Raji (cell line): Measurements from ENCODE around the gene GPI.

ENCODE experiments used
- POLR2A ChIP-seq: IDR thresholded peaks from 2 replicates; pipeline ENCODE4 v1.6.1; 2011; ENCODE audit warnings: low read depth, low read length, control low read depth; ENCODE audit not compliant: insufficient read depth

The GPI gene

DNA sequence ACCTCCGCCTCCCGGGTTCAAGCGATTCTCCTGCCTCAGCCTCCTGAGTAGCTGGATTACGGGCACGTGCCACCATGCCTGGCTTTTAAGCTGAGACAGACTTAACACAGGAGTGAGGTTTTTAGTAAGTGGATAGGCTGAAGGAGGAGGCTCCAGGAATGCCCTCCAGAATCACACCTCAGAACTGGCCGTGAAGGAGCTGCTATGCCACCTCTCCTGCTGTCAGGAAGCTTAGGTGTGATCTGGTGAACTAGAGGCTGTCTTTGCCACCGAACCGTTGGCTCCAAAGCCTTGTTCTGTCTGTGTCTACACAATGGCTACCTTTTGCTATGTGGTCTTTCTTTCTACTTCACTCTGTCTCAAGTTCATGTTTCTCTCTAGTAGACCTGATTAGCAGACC is 43.4 kb downstream of the GPI start:
- no peak for TF ChIP-seq POLR2A

DNA sequence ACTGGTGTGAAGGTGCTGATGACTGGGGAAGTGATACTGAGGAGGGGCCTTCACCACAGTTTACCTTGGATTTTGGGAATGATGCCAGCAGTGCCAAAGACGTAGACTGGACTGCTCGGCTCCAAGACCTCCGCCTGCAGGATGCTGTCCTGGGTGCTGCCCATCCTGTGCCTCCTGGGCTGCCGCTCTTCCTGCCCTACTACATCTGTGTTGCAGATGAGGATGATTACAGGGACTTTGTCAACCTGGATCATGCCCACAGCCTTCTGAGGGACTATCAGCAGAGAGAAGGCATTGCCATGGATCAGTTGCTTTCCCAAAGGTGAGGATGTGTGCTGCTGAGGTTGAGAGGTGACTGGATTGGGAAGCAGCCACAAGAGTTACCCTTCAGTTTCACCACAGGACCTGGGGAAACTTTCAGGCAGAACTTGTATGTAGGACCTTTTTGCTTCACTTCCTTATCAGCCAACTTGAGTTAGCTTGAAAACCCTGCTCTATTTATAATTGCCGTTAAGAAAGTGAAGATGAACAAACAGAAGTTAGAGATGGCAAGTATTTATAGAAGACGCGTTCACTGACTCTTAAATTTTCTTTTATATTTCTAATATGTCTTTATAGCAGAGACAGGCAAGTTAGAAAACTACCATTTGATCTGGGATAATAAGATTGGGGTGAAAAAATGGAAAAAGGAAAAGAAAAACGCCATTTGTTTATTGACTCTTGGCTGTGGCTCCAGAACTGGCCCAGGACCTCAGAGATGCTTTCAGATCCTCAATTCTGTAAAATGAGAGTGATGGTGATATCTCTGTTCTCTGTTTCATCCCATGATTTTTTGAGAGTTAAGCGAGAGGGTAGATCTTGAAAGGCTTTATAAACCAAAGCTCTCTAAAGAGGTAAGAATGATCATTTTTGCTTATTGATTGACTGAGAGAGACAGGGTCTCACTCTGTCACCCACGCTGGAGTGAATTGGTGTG is 44.5 kb downstream of the GPI start:
- no peak for TF ChIP-seq POLR2A

DNA sequence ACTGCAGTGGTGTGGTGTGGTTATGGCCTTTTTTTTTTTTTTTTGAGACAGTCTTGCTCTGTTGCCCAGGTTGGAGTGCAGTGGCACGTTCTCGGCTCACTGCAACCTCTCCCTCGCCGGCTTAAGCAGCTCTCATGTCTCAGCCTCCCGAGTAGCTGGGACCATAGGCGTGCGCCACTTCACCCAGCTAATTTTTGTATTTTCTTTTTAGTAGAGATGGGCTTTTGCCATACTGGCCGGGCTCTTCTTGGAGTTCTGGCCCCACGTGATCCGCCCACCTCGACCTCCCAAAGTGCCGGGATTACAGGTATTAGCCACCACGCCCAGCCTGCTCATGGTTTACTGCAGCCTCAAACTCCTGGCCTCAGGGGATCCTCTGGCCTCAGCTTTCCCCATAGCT is 46.2 kb downstream of the GPI start:
- no peak for TF ChIP-seq POLR2A

DNA sequence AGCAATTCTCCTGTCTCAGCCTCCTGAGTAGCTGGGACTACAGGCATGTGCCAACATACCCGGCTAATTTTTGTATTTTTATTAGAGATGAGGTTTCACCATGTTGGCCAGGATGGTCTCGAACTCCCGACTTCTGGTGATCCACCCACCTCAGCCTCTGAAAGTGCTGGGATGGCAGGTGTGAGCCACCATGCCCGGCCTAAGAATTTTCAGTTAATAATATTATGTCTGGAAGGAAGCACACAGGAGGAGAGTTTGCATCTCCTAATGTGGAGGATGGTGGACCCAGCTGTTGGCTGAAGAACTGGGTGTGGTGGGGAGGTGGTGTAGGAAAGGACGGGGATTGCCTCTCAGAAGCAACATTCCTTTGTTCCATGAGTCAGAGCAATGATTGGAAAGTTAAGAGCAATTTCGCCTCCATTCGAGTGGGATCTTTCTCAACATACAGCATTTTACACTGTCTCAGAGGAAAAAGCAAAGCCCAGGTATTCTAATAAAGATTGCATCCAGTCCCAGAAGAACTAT is 51.1 kb downstream of the GPI start:
- no peak for TF ChIP-seq POLR2A

DNA sequence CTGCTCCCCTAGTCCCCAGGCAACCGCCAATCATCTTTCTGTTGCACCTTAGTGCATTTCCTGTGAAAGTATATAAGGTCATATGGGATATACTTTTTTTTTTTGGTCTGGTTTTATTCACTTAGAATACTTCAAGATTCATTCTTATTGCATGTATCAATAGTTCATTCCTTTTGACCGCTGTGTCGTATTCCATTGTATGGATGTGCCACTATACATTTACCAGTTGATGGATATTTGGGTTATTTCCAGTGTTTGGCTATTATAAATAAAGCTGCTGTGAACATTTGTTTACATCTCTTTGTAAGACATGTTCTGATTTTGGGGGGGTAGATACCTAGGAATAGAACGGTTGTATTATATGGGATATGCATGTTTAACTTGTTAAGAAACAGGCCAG is 53.3 kb downstream of the GPI start:
- no peak for TF ChIP-seq POLR2A

DNA sequence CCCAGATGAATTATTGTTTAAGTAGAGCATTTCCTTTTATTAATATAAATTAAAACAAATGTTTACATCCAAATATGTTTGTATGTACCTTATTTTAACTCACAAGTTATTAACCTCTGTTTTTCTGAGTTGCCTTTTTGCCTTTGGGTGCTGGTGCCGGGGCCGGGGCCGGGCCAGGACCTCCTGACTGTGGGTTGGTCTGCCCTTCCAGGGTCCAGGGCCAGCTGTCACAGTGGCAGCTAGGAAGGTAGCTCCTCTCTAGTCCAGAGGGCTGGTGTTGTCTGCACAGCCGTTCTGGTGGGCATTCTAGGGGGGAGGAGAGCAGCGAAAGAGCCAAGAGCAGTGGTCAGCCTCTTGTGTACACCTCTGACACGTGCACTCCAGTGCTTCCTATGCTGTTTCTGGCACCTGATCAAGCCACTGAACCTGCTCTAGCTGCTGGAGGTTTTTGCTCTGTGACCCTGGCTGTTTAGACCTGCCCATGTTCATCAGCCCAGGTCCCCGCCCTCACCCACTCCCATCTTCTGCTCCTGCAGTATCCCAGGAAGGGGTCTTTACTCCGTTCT is 61.2 kb downstream of the GPI start:
- no peak for TF ChIP-seq POLR2A

DNA sequence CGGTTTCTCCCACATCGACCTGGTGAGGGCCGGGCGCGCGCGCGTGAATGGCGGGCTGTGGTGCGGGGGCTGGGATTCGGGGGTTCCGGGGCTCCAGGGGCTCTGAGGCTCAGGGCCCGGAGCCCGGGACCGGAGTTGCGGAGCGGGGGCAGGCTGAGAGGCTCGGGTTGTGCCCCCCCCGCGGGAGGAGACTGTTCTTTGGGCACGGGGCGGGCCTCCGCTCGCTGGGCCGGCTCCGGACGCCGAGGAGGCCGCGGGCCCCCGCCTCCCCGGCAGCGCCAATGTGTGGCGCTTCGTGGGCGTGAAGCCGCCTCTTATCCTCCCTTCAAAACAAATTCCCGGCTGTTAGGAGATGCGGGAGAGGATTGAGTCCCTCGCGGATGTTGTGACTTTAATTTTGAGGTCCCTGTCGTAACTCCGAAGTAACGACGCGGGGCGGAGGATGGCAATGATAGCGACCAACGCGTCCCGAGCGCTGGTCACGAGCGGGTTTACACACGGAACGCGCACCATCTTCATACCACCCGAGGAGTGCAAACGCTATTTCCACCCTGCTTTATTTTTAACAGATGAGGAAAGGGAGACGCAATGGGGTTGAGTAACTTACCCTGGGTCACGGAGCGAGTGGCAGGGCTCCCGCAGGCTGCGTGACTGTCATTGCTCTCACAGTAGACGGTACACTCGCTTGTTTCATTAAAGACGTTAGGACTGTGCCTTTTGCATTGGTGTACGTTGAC is 63.7 kb downstream of the GPI start:
- no peak for TF ChIP-seq POLR2A

DNA sequence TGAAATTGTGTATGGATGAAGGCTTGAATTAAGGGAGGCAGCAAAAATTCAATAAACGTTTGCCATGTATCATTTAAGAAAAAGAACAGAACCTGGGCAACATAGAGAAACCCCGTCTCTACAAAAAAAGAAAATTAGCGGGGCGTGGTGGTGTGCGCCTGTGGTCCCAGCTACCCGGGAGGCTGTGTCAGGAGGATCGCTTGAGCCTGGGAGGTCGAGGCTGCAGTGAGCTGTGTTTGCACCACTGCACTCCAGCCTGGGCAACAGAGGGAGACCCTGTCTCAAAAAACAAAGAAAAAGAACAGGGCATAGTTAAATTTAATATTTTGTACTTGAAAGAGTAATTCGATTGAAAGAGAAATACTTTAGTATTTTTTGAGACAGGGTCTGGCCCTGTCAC is 64.6 kb downstream of the GPI start:
- no peak for TF ChIP-seq POLR2A

DNA sequence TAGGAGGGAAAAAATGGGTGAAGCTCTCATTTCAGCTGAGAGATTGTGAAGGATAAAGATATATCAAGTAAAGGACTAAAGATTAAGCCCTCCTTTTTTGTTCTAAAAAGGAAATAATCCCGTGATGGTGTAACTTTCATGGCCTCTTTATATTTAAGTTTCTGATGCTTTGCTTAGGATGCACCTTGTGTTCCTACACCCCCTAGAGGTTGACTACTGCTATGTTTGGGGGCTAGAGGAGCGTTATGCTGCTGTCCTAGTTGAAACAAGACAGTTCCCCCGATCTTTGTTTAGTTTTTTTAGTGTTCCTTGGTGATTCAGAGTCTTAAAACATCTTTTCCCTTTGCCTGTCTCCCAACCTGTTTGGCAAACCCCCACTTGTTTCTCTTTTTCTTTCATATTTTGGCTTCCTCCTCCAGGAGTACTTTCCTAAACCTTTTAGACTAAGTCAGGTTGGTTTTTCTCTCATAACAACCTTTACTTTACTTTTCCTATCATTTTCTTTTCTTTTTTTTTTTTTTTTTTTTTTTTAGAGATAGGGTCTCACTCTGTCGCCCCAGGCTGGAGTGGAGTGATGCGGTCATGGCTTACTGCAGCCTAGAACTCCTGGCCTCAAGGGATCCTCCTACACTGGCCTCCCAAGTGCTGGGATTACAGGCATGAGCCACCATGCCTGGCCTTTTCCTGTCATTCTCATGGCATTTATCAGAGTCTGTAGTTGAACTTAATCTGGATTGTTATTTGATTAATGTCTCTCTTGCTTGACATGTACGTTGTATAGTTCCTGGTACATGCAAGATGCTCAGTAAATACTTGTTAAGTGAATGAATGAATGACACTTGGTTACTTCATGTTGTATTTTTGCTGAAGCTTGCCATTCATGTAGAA is 66.0 kb downstream of the GPI start:
- no peak for TF ChIP-seq POLR2A

DNA sequence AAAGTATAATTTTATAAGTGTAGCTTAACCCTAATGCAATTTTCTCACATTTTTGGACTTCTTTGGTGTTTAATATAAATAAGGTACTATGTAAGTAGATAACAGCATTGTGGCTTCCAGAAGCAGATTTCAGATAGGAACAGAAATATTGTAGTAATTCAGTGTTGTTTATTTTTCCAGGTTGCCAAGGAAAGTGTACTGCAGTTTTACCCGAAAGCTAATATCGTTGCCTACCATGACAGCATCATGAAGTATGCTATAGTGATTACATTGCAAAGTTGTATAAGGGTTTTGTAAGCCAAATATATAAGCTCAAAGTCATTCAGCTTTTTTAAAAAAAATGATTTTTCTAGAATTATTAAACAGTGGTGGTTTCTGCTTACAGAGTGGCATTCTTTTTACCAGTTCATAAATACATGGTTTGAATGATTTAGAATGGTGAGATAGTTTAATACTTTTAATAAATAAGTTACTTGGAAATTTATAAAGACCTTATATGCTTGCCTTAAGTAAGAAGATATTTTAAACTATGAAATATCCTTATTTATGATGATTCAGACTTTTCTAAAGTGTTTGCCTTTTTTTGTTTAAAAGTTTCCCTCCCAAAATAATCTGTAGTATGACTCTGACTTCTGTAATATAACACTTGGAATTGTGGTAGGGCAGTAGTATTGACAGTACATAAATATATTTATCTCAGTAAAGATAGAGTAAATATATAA is 66.8 kb downstream of the GPI start:
- no peak for TF ChIP-seq POLR2A

DNA sequence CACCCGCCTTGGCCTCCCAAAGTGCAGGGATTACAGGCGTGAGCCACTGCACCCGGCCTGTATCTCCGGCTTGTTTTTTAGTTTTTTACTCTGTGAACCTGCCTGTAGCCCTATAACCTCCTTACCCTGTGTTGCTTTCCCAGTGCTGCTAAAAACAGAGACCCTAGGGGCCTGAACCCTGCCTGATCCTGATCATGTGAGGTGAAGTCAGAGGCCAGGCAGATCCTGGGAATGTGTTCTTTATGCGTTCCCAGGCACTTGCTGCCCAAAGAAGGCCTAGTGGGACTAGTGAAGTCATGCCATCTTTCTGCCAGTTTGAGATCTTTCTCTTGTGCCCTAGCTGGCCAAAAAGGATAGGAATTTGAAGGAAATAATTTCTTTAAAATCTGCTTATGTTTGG is 67.8 kb downstream of the GPI start:
- TF ChIP-seq POLR2A = no peak

DNA sequence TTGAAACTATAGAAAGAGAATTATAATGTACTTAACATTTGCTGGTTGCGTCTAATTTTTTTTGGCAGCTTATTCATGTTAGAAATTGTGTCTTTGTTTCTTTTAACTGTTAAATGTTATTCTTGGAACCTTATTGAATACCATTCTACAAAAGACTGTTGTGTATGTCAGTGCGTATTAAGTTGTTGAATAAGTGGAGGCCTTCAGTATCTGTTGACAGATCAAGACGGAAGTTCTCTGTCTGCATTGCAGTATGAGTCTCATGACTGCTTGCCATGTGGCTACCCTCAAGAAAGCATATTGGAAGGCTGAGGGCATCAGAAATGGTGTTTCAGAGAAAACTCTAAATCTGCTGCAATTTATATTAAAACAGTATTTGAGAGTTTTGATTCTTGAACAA is 71.7 kb downstream of the GPI start:
- no peak for TF ChIP-seq POLR2A

DNA sequence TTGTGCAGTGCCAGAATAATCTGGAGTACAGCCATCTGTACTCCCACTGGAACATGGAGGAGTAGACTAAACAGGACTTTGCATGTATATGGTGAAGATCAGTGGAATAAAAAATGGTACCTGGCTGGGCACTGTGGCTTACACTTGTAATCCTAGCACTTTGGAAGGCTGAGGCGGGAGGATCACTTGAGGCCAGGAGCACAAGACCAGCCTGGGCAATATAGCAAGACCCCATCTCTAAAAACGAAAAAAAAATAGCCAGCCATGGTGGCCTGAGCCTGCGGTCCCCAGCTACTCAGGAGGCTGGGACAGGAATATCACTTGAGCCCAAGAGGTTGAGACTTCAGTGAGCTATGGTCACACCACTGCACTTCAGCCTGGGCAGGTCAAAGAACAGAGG is 83.2 kb downstream of the GPI start:
- no peak for TF ChIP-seq POLR2A
